Measurements from ENCODE around the gene EPC1. TPM values are rescaled to one million over a fixed set of nuclear protein-coding genes. Genes with fewer than 3 reads are reported as not detected.

The EPC1 gene
- total and polyA plus RNA-seq, 2 of the 8 experiments (the other 6 are each of a cell fraction or from before 2014, with no cell fraction given) = 23.7 to 42.3 TPM

DNA sequence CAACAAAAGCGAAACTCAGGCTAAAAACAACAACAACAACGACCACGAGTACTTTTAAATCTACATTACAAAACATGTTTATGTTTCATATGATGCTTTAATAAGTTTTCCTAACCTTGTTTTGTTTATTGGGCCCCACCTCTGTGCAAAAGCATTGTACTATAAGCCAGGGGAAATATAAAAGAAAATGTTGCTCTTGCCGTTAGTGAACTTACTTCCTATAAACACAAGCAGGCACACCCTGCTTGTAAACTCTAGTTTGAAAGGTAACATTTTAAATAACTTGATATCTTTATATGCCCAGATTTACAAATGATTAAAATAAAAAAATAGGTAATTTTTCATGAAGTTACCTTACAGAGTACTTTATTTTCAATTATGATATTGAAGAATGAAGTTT is 19.2 kb upstream of the EPC1 start (continued):
- TF ChIP-seq, protein P1, sequence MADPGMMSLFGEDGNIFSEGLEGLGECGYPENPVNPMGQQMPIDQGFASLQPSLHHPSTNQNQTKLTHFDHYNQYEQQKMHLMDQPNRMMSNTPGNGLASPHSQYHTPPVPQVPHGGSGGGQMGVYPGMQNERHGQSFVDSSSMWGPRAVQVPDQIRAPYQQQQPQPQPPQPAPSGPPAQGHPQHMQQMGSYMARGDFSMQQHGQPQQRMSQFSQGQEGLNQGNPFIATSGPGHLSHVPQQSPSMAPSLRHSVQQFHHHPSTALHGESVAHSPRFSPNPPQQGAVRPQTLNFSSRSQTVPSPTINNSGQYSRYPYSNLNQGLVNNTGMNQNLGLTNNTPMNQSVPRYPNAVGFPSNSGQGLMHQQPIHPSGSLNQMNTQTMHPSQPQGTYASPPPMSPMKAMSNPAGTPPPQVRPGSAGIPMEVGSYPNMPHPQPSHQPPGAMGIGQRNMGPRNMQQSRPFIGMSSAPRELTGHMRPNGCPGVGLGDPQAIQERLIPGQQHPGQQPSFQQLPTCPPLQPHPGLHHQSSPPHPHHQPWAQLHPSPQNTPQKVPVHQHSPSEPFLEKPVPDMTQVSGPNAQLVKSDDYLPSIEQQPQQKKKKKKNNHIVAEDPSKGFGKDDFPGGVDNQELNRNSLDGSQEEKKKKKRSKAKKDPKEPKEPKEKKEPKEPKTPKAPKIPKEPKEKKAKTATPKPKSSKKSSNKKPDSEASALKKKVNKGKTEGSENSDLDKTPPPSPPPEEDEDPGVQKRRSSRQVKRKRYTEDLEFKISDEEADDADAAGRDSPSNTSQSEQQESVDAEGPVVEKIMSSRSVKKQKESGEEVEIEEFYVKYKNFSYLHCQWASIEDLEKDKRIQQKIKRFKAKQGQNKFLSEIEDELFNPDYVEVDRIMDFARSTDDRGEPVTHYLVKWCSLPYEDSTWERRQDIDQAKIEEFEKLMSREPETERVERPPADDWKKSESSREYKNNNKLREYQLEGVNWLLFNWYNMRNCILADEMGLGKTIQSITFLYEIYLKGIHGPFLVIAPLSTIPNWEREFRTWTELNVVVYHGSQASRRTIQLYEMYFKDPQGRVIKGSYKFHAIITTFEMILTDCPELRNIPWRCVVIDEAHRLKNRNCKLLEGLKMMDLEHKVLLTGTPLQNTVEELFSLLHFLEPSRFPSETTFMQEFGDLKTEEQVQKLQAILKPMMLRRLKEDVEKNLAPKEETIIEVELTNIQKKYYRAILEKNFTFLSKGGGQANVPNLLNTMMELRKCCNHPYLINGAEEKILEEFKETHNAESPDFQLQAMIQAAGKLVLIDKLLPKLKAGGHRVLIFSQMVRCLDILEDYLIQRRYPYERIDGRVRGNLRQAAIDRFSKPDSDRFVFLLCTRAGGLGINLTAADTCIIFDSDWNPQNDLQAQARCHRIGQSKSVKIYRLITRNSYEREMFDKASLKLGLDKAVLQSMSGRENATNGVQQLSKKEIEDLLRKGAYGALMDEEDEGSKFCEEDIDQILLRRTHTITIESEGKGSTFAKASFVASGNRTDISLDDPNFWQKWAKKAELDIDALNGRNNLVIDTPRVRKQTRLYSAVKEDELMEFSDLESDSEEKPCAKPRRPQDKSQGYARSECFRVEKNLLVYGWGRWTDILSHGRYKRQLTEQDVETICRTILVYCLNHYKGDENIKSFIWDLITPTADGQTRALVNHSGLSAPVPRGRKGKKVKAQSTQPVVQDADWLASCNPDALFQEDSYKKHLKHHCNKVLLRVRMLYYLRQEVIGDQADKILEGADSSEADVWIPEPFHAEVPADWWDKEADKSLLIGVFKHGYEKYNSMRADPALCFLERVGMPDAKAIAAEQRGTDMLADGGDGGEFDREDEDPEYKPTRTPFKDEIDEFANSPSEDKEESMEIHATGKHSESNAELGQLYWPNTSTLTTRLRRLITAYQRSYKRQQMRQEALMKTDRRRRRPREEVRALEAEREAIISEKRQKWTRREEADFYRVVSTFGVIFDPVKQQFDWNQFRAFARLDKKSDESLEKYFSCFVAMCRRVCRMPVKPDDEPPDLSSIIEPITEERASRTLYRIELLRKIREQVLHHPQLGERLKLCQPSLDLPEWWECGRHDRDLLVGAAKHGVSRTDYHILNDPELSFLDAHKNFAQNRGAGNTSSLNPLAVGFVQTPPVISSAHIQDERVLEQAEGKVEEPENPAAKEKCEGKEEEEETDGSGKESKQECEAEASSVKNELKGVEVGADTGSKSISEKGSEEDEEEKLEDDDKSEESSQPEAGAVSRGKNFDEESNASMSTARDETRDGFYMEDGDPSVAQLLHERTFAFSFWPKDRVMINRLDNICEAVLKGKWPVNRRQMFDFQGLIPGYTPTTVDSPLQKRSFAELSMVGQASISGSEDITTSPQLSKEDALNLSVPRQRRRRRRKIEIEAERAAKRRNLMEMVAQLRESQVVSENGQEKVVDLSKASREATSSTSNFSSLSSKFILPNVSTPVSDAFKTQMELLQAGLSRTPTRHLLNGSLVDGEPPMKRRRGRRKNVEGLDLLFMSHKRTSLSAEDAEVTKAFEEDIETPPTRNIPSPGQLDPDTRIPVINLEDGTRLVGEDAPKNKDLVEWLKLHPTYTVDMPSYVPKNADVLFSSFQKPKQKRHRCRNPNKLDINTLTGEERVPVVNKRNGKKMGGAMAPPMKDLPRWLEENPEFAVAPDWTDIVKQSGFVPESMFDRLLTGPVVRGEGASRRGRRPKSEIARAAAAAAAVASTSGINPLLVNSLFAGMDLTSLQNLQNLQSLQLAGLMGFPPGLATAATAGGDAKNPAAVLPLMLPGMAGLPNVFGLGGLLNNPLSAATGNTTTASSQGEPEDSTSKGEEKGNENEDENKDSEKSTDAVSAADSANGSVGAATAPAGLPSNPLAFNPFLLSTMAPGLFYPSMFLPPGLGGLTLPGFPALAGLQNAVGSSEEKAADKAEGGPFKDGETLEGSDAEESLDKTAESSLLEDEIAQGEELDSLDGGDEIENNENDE (IDR thresholded peaks at IDR 0.05; ENCODE audit: insufficient replicate concordance, low read length) = no peak

Measured in H1 (cell line).